Measurements from ENCODE around the gene HNRNPH3.

Gene HNRNPH3

DNA sequence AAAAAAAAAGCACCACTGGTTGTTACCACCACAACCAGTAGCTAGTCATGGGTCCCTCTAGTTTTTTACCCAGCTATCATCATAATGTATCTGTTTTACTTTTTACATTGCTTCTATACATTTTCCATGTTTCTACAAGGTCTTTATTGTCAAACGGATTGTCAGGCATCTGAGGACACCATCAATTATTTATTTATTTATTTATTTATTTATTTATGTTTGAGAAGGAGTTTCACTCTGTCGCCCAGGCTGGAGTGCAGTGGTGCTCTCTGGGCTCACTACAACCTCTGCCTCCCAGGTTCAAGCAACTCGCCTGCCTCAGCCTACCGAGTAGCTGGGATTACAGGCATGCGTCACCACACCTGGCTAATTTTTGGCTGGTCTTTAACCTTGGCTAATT, 29.0 kb upstream of the HNRNPH3 start (continued):
- TF ChIP-seq PRDM10 (tag by site-specific recombination; IDR thresholded peaks at IDR 0.05) (no peak), PRDM4 (tag by site-specific recombination; IDR thresholded peaks at IDR 0.05) (no peak), SP3 (tag by site-specific recombination; IDR thresholded peaks at IDR 0.05) (no peak), ZNF239 (tag by site-specific recombination; IDR thresholded peaks at IDR 0.05) (no peak), ZNF404 (tag by site-specific recombination; IDR thresholded peaks at IDR 0.05) (0 out of 2 replicates have a peak, but pooled peaks have one; percentile 38), ZNF610 (tag by site-specific recombination; IDR thresholded peaks at IDR 0.05; ENCODE audit: borderline replicate concordance) (no peak), ZFP41 (tag by site-specific recombination; IDR thresholded peaks at IDR 0.05; ENCODE audit: borderline replicate concordance) (no peak), ZNF426 (tag by site-specific recombination; IDR thresholded peaks at IDR 0.05) (peak; percentile 45), ZNF114 (tag by site-specific recombination; IDR thresholded peaks at IDR 0.05) (no peak), ZNF140 (tag by site-specific recombination; IDR thresholded peaks at IDR 0.05) (peak; percentile 24; the same call in 1 of the 2 replicates), ZNF776 (tag by site-specific recombination; IDR thresholded peaks at IDR 0.05; ENCODE audit: borderline replicate concordance) (no peak), BCL11B (tag by site-specific recombination; IDR thresholded peaks at IDR 0.05; ENCODE audit: low read depth) (no peak), REST (tag by site-specific recombination; IDR thresholded peaks at IDR 0.05) (peak; percentile 49; the same call in 1 of the 2 replicates)
- TF ChIP-seq, protein P1, sequence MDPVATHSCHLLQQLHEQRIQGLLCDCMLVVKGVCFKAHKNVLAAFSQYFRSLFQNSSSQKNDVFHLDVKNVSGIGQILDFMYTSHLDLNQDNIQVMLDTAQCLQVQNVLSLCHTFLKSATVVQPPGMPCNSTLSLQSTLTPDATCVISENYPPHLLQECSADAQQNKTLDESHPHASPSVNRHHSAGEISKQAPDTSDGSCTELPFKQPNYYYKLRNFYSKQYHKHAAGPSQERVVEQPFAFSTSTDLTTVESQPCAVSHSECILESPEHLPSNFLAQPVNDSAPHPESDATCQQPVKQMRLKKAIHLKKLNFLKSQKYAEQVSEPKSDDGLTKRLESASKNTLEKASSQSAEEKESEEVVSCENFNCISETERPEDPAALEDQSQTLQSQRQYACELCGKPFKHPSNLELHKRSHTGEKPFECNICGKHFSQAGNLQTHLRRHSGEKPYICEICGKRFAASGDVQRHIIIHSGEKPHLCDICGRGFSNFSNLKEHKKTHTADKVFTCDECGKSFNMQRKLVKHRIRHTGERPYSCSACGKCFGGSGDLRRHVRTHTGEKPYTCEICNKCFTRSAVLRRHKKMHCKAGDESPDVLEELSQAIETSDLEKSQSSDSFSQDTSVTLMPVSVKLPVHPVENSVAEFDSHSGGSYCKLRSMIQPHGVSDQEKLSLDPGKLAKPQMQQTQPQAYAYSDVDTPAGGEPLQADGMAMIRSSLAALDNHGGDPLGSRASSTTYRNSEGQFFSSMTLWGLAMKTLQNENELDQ (tag by site-specific recombination; IDR thresholded peaks at IDR 0.05; ENCODE audit: low read depth) = no peak

All from HEK293 (cell line).